GM18519 (cell line): Measurements from ENCODE around the gene DNAH3.

Experiments
- ATAC-seq: cut with Tn5 transposase; IDR thresholded peaks from one replicate; pipeline ENCODE4 v1.9.1; 2021; ENCODE audit warnings: mild to moderate bottlenecking, moderate library complexity; ENCODE audit not compliant: unreplicated experiment, low FRiP score

DNAH3 gene

GRCh38 chr16:20897253-20897897 lies 253.3 kb downstream of the DNAH3 start:
- ATAC-seq: no peak

- no peak for ATAC-seq
These were observed 256.3 kb downstream of the DNAH3 start for GRCh38 chr16:20894388-20894787.

GRCh38 chr16:20889625-20890275 lies 260.9 kb downstream of the DNAH3 start:
- no peak for ATAC-seq

GRCh38 chr16:20887207-20887606 lies 263.4 kb downstream of the DNAH3 start:
- ATAC-seq: no peak

- ATAC-seq: no peak
These were observed 264.3 kb downstream of the DNAH3 start for GRCh38 chr16:20886320-20886719.

- no peak for ATAC-seq
These were observed 266.4 kb downstream of the DNAH3 start for GRCh38 chr16:20884240-20884556.

- no peak for ATAC-seq
These were observed 266.9 kb downstream of the DNAH3 start for GRCh38 chr16:20883554-20884239.
